ENCODE data around the gene HSPA4.
"Not testable (repeated sequence)": the region's sequence is repeated elsewhere in the genome, so short reads cannot be mapped to it uniquely, and the experiment has no call there.

The HSPA4 gene

GRCh38 chr5:133051542-133052316 lies at the start of gene HSPA4:
Gene HSPA4, plus strand, starts transcription at chr5:133052013. Its CDS starts 238 bp downstream, at chr5:133052251.
- peak; percentile 97 for DNase-seq

- no peak for DNase-seq
These were observed 45.2 kb upstream of the HSPA4 start for GRCh38 chr5:133006653-133007052.

GRCh38 chr5:133008455-133008854 lies 43.4 kb upstream of the HSPA4 start:
- DNase-seq: not testable (repeated sequence)

GRCh38 chr5:133015466-133015865 lies 36.3 kb upstream of the HSPA4 start:
- no peak for DNase-seq

- DNase-seq: no peak
These were observed 33.8 kb upstream of the HSPA4 start for GRCh38 chr5:133017964-133018363.

GRCh38 chr5:133019471-133019870 lies 32.3 kb upstream of the HSPA4 start:
- DNase-seq: not testable (repeated sequence)

GRCh38 chr5:133025804-133026663 lies 25.8 kb upstream of the HSPA4 start, which contains the start of gene ZCCHC10:
Gene ZCCHC10, minus strand, starts transcription at chr5:133026549. Its CDS starts 12 bp downstream, at chr5:133026537.
- peak; percentile 92 for DNase-seq

GRCh38 chr5:133026664-133027153 lies 25.1 kb upstream of the HSPA4 start:
- no peak for DNase-seq

- no peak for DNase-seq
These were observed 22.4 kb upstream of the HSPA4 start for GRCh38 chr5:133029416-133029815.

- no peak for DNase-seq
These were observed 21.3 kb upstream of the HSPA4 start for GRCh38 chr5:133030343-133031005.

GRCh38 chr5:133032852-133033742 lies 18.7 kb upstream of the HSPA4 start:
- DNase-seq: peak; percentile 44

GRCh38 chr5:133034064-133034463 lies 17.7 kb upstream of the HSPA4 start:
- DNase-seq: no peak

GRCh38 chr5:133035224-133035623 lies 16.6 kb upstream of the HSPA4 start:
- DNase-seq: no peak

GRCh38 chr5:133036677-133037076 lies 15.1 kb upstream of the HSPA4 start:
- DNase-seq: not testable (repeated sequence)

- DNase-seq: no peak
These were observed 10.5 kb upstream of the HSPA4 start for GRCh38 chr5:133041157-133041784.

GRCh38 chr5:133041910-133042309 lies 9.9 kb upstream of the HSPA4 start:
- DNase-seq: no peak

- not testable (repeated sequence) for DNase-seq
These were observed 5.3 kb upstream of the HSPA4 start for GRCh38 chr5:133046560-133046959.

GRCh38 chr5:133047404-133047803 lies 4.4 kb upstream of the HSPA4 start:
- DNase-seq: no peak

GRCh38 chr5:133048993-133049725 lies 2.7 kb upstream of the HSPA4 start:
- no peak for DNase-seq

GRCh38 chr5:133049726-133050048 lies 2.1 kb upstream of the HSPA4 start:
- DNase-seq: peak; percentile 53

- DNase-seq: no peak
These were observed 1.3 kb upstream of the HSPA4 start for GRCh38 chr5:133050521-133050920.

Data from NCI-H146 (cell line).